Activated effector memory CD4-positive, alpha-beta T cell treated with Interleukin-2 at 50 U/mL for 16 hours (primary cell): ENCODE results near the gene ZNF530.

ENCODE experiments used
- DNase-seq: peaks from one replicate; pipeline ENCODE4 v3.0.0-alpha.2; 2020

The ZNF530 gene

GRCh38 chr19:57615346-57615745 lies 15.7 kb downstream of the ZNF530 start:
- no peak for DNase-seq

GRCh38 chr19:57620673-57621348 lies 21.1 kb downstream of the ZNF530 start:
- DNase-seq: no peak

GRCh38 chr19:57623091-57623490 lies 23.4 kb downstream of the ZNF530 start:
- DNase-seq: no peak

GRCh38 chr19:57632987-57633831 lies 33.5 kb downstream of the ZNF530 start, which contains the start of gene ZNF211:
TSS of gene ZNF211 (plus strand) at chr19:57633168. CDS start at chr19:57633347, 179 bp downstream.
- peak; percentile 79 for DNase-seq

- DNase-seq: no peak
Observed at GRCh38 chr19:57633832-57634131, 34.1 kb downstream of the ZNF530 start.

- DNase-seq: no peak
Observed at GRCh38 chr19:57637379-57637778, 37.7 kb downstream of the ZNF530 start.

- no peak for DNase-seq
Observed at GRCh38 chr19:57641715-57642234, 42.1 kb downstream of the ZNF530 start.

DNA sequence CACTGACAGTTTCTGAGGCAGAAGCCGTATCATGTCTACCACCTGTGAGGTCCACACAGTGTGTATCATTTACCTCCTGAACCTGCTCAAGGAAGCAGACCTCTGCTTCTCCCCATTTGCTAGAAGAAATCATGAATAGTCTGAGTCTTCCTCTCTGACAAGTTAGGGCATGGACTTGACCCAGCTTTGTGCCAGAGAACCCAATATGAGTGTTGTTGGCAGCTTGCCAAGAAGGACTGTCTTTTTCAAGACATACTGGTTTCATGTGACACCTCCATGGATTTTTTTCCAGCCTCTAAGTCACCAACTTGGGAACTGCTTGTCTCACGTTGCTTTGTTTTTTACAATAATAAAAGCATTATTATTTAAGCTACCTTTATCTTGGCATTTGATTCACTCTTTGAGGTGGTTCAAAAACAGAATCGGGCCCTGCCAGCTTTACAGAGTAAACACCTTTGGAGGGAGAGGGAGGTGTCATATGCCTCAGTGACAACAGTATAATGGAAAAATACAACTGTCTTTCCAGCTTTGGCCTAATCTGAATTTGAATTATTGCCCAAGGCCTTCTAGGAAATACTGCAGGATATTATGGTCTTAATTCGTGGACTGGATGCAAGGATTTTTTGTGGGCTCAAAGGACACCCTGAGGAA lies 42.8 kb downstream of the ZNF530 start:
- DNase-seq: no peak

DNA sequence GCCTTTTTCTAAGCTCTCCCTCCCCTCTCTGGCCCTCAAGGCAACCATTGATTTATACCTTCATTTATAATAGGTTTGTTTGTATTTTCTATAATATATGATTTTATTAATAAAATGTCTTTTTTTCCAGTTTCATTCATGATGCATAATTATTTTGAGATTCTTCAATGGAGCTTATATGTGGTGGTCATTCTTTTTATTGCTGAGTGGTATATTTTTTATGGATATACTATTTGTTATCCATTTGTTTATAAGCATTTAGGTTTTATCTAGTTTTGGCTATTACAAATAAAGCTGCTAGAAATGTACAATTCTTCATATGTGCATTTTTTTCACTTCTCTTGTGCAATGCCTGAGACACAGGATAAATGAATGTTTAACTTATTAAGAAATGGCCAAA lies 44.0 kb downstream of the ZNF530 start:
- no peak for DNase-seq

- no peak for DNase-seq
Observed at GRCh38 chr19:57648331-57649003, 48.8 kb downstream of the ZNF530 start.

GRCh38 chr19:57651654-57651996 lies 51.9 kb downstream of the ZNF530 start:
- no peak for DNase-seq

DNA sequence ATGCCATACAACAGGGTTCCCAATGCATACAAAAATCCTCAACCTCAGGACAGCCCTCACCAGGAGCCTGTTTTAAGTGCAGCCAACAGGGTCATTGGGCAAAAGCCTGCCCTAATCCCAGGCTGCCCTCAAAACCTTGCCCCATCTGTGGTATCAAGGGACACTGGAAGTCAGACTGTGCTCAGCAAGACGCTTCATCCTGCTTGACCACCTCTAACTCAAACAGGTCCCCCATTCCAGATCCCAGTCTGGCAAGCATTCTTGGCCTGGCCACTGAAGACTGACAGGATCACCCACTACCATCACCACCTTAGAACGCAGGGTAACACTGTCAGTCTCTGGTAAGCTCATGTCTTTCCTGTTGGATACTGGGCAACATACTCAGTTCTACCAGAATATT lies 54.0 kb downstream of the ZNF530 start:
- no peak for DNase-seq

DNA sequence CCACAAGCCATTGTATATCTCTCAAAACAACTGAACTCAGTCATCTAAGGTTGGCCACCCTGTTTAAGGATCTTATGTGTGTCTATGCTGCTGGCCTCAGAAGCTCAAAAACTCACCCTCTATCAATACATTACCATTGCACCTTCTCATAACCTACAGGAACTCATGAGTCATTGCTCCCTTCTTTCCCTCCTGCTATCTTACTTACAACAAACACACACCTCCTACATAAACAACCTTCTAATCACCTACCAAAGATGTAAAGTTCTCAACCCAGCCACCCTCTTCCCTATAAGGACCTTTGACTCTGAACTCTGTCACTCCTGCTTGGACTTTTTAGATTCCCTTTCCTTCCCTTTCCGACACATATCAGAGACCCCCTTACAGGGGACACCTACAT lies 55.8 kb downstream of the ZNF530 start:
- DNase-seq: no peak

DNA sequence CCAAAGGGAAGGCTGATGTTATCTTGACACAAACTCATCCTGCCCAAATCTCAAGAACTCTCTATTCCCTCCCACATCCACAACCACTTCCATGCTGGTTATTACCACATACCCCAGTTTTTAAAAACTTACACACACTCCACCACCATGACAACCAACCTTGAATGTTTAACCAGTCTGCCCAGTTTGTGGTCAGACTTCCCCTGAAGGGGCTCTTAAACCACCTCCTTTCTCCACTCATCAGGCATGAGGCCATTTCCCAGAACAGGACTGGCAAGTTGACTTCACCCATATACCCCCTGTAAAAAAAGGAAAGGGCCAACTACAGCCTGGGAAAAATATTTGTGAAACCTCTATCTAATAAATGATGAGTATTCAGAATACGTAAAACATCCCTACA lies 56.7 kb downstream of the ZNF530 start:
- no peak for DNase-seq
